Medulla oblongata (tissue), 1 donor: Measurements from ENCODE around the gene CD164L2.

Experiments used
- DNase-seq: peaks from one replicate; pipeline ENCODE4 v3.0.0-alpha.2; 2015; ENCODE audit errors: extremely low spot score

CD164L2 gene

DNA sequence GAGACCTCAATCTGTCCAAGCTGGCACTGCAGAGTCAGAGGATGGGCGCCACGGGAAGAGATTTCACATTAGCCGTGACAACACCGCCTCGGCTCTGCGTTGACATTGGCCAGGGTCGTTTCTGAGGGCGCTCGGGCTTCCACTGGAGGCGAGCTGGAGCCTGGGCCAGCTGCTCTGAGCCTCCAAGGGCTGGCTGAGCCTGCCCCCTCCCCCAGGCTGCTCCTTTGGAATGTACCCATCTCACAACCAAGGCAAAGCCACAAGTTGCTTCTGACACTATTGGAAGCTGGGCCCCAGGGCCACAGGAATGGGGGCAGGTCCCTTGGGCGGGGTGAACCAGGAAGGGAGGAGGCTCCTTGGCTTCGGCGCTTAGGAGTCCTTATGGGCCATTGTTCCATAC lies 21.9 kb upstream of the CD164L2 start:
- peak; percentile 47 for DNase-seq

DNA sequence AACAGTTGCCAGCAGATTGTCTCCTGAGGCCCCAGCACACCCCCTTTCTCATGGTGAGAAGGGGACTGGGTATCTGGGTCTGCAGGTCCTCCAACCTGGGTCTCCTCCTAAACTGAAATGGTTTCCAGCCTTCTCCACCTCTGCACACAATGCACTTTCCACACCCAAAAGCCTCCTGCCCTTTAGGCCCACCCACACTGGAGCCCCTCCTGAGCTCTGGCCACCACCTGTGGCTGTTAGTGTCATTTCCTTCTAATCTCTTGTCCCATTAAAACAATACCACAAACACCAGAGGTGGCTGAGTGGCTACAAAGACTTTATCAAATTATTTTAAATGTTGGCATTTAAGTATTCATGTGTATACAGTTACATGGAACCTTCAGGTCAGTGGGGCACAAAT lies 20.8 kb upstream of the CD164L2 start:
- peak; percentile 11 for DNase-seq

DNA sequence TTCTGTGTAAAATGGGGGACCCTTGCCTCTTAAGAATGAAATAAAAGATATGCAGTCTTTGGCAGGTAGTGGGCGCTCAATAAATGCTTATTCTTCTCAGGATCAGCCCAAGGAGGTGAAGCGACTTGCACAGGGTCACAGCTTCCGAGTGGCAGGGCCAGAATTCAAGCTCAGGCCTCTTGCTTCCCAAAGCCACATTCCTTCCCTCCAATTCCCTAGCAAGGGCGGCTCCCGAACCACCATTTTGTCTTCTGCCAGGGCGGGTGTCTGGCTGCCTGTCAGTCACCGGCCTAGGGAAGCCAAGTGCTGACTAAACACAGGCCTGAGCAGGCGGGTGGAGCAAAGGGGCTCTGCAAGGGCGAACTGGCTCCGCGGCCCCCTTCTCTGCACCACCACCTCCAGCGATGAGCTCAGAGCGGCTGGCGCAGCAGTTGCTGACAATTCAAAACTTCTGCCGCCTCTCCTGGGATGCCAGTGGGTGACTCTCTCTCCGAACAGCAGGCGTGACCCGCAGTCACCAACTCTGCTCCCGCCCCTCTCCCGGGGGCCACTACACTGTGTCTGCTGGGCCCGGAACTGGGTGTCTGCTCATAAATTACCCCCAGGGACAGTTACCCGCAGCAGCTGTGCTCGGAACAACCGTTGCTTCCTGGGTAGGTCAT lies 20.1 kb upstream of the CD164L2 start:
- peak; percentile 56 for DNase-seq

DNA sequence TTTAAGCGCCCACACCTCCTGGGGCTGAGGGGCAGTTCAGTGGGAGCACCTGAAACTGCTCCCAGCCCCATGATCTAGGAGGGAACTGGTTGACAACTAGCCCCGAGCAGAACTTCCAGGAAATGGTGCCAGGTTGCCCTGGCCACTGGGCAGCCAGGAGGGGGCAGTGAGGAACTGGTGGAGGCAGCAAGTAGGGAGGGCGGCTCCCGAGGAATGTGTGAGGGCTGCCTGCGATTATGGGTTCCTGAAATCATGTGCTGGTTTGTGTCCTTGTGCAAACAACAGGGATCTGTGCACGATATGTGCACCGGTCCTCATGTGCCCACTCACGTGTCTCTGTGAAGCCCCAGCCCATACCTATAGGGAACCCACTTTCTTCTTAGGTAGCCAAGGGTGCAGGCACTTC lies 19.2 kb upstream of the CD164L2 start:
- peak; percentile 90 for DNase-seq

DNA sequence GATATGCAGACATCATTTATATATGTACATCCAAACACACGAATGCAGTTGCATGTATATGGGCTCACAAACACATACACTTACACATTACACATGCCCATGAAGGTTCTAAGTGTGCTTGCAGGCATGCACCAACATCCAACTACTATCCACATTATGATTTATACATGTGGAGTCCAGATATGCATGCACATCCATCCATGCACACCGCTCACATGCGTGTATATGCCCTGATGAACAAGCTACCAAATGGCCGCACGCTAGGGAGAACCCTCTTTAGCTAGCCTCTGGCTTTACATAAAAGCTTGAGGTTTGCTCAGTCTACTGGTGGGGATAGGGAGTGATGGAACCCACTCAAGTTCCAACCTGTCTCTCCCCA lies 17.8 kb upstream of the CD164L2 start:
- no peak for DNase-seq

DNA sequence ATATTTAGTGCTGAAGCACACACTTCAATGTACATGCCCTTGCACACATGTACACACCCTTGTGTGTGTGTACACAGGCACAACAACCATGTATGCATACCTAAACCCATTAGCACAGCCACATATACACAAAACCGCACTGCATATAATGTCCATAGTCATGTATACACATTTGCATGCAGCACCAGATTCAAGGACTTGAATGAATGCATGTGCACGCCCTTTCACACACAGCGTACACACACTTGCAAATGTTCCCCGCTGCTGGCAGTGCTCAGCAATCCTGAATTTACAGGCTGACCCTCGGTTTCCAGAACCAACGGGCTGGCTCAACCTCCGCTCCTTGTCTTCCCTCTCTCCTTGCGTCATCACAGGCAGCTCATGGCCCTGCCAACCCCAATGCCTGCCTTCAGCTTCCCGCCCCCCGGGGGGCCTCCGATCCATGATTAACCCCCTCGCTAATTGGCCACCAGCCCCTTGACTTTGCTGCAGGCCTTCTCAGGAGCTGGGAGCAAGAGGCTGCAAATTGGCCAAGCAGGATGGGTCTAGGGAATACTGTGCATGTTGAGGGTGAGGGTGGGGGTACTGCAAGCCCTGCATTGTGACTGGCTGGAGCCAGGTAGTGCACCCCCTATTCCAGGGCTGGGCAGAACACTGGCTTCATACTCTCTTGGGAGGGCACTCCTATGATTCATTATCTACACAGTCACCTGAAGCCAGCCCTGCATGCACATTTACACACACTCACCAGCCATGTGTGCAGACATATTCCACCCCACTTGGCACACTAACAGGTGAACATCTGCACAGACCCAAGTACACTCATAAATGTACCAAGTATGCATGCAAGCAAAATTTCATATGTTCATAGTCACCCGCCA lies 17.2 kb upstream of the CD164L2 start:
- no peak for DNase-seq

DNA sequence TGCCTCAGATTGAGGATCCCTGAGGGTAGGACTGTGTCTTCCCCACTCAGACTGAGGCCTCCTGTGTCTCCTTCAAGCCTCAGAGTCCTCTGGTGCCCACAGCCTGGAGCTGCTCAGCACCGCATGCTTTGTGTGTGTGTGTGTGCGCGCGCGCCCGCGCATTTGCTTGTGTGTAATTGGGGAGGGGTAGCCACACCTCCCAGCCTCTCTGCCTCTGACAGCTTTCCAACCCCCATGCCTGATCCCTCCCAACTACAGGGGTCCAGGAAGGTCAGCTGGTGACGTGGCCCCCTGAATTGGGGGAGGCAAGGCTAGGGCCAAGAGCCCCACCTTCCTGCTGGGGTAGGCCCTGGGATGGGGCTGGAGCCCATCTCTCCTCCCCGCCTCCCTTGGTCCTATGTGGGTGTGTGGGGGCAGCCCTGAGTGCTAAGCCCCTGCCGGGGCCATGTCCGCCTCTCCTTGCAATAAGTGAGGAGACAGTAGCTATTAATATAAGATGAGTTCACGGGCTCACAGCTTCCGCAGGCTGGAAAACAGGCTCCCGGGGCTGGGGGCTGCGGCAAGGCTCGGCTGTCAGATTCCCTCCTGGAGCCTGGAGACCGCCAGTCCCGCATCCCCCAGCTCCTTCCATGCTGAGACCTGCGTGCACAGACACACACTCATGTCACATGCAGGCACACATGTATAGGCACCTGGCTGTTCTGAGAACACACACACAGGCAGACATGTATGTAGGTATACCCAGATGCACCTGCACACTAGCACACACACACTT lies 16.3 kb upstream of the CD164L2 start:
- no peak for DNase-seq

DNA sequence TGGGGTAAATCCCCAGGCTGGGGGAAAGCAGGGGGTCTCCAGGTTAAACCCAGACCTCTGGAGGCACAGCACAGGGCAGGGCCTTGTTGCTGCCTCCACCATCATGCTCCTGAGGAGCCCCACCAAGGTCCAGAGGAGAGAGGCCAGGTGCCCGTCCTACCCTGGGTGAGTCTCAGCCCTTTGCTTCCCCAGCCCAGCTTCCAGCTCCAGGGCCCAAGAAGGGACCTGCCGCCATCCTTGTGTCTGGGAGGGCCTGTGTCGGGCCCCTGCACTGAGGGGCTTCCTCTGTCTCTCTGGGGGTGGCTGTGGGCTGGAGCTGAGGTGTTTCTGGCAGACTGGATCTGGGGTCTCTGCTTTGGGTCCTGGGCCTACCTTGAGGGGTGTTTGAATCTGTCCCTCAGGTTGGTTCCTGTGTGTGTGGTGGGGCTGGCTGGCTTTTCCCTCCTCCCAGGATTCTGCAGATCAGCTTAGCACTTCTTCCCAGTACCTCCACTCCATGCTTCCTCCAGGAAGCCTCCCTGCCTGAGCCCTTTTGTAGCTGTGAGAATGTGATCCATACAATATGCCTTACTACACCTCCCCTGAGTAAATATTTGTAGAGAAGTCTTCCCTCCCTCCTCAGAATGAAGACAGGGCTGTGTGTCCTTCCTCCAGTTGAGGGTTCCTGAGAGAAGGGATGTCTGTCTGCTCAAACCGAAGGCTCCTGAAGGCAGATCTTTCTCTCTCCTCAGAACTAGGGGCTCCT lies 15.4 kb upstream of the CD164L2 start:
- no peak for DNase-seq

DNA sequence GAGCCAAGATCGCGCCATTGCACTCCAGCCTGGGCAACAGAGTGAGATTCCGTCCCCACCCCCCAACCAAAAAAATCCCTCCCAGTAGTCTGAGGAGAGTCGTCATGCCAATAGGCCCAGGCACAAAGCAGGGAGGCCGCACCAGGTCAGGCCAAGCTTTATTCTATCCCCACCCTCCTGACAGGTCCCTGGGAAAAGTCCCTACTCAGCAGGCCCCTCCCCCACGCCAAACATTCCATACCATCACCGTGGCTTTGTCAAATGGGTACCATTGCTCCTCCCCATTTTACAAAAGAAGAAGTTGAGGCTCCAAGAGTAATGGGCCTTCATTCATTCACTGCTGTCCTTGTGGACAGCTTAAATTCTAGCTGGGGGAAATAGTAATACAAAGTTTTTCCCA lies 14.6 kb upstream of the CD164L2 start:
- no peak for DNase-seq

DNA sequence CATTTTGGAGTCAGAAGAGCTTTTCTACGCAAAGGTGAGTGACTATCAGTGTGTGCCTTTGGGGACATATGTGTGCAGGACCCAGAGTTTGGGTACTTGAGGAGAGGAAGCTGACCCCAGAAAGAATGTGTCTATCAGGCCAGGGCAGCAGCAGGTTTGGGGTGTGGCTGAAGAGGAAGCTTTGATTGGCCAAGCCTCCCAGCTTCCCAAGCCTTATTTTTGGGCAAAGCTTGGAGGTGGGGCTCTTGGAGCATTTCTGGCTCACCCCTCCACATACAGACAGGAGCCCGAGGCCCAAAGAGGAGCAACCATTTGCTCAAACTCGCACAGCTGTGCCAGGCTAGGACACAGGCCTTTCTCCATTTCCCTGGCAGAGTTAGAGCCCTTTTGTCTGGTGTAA lies 14.0 kb upstream of the CD164L2 start:
- DNase-seq = no peak

DNA sequence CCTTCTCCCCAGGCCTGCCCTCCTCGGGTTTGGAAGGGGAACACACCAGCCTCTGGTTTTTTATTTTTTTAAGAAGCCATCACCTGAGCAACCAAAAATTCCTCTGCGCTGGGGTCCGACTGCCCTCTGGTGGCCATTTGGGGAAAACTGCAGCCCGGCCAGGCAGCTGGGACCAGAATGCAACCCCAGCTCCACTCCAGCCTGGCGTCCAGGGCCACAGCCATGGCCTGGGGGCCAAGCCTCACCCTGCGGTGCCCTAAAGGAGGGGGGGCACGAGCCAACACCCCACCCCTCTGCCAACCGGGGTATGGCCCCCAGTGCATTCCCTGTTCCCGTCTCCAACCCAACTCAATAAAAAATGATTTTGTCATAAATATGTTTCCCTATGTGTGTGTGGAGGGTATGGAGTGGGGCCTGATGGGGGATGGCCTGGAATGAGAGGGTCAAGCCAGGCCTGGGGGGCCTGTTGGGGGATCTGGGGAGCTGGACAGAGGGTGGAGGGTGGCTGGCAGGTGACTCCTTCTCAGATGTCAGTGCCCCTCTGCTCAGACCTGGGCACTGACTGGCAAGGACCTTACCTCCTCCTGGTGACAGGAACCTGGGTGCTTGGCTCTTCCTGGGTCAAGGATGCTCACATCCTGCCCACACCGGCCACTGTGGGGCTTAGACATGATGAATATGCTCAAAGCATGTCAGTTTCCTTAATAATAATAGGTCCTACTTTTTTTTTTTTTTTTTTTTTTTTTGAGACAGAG lies 12.5 kb upstream of the CD164L2 start:
- DNase-seq = peak; percentile 77

DNA sequence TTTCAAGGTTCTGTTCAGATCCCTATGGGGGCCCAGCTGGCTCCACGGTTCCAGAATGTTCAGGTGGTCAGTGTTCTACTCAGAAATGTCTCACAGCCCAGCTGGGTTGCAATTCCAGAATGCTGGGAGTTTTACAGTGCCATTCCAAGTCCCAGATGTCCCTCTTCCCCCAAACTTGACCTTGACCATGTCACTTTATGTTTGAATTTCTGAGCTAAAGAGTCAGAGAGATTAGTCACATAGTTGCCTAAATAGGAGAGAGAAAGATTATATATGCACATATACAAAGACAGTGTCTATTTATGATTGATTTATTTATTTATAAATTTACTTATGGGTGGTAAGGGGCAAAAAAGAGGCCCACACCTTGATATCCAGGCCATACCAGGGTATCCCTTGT lies 11.8 kb upstream of the CD164L2 start:
- no peak for DNase-seq

DNA sequence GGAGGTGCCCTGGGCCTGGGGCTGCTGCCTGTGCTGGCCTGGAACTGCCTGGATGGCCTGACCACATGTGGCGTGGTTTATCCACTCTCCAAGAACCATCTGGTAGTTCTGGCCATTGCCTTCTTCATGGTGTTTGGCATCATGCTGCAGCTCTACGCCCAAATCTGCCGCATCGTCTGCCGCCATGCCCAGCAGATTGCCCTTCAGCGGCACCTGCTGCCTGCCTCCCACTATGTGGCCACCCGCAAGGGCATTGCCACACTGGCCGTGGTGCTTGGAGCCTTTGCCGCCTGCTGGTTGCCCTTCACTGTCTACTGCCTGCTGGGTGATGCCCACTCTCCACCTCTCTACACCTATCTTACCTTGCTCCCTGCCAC lies 11.1 kb upstream of the CD164L2 start:
- no peak for DNase-seq

DNA sequence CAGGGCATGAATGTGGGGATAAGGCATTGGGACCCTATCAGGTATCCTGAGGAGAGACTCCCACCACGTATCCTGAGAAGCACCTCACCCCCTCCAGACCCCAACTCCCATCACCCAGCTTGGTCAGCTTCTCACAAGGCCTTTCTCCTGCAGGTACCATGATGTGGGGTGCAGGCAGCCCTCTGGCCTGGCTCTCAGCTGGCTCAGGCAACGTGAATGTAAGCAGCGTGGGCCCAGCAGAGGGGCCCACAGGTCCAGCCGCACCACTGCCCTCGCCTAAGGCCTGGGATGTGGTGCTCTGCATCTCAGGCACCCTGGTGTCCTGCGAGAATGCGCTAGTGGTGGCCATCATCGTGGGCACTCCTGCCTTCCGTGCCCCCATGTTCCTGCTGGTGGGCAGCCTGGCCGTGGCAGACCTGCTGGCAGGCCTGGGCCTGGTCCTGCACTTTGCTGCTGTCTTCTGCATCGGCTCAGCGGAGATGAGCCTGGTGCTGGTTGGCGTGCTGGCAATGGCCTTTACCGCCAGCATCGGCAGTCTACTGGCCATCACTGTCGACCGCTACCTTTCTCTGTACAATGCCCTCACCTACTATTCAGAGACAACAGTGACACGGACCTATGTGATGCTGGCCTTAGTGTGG lies 10.6 kb upstream of the CD164L2 start:
- no peak for DNase-seq

DNA sequence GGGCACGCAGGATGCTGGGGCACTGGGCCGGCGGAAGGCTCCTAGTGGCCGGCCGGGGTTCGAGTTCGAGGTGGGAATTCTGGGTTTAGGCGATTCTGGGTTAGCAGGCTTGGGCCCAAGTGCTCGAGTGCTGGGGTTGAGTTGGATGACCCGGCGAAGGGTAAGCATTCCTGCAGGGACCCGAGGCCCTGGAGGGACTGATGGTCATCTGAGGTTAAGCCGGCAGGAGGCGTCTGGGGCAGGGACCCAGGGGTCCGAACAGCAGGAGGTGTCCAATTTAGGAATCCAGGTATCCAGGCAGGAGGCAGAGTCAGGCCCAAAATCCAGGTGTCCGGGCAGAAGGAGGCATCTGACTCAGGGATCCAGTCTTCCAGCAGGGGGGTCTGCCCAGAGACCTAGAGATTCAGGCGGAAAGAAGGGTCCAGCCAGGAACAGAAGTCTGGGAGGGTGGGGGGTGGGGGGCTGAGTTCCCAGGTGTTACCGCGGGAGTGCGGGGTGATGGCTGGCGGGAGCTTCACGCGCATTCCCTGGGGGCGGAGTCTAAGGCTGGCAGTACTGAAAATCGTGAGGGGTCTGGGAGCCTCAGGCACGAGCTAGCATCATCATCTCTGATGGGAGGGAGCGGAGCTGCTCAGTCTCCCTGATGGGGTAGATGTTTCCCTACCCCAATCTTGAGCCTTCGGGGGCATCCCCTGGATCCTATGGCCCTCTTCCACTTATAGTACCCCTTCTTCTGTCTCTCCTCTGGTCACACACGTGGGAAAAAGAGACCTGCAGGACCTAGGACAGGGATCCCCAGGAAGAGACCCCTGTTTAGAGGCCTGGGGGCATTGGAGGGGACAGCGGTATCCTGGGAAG lies 9.9 kb upstream of the CD164L2 start:
- DNase-seq = no peak

DNA sequence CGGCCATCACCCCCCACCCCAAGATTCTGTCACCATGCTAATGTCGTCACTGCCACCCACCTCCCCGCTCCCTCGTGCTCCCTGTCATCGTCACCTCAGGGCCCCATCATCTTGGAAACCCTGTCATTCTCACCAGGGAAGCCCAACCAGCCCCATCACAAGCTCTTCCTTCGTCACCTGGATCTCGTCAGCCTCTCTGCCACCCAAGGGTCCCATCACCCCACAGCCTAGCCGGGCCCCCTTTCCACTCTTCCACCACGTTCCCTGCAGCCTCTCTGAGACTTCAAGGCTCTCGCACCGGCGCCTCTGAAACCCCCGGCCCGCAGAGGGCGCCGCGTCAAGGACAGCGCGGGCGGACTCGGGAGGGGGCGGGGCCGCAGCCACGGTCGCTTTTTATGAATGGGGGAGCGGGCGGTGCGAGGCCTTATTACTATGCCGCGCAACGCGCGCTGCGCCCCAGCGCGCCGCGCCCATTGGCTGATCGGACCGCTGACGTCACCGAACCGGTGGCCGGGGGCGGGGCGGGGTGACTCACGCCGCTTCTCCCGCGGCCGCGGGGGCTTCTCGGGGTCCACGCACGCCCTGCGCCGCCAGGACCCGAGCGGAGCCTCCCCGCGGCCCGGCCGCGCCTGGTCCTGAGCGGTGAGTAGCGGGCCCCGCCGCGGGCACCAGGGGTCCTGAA lies 9.1 kb upstream of the CD164L2 start, which contains the start of gene GPR3:
TSS of gene GPR3 (plus strand) at position 527 of the 682 bp plus-strand sequence. CDS start 1,177 bp downstream, outside the sequence.
- peak; percentile 84 for DNase-seq

DNA sequence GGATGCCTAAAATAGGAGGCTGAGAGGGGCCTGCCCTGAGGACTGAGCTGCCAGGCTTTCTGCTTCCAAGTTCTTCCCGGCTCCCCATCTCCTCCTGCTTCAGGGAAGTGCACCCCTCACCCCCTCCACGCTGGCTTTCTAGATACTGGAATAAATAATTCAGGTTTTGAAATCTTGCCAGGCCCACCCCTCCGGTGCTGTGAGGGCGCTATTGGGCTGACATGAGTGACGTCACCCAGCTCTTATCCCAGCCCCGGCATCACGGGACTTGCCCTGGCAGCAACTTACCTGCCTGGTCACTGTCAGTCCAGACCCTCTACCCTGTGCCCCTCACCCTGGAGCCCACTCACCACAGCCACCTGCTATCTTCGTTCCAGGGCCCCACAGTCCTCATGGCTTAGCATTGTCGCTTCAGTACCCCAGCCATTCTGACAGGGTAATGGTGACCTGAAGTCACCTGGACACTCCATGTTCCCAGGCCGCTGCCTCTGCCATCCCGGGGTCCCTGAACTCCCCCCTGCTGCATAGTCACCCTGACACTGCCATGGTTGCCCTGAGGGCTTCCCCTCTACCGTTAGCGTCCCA lies 8.5 kb upstream of the CD164L2 start:
- DNase-seq = peak; percentile 51

DNA sequence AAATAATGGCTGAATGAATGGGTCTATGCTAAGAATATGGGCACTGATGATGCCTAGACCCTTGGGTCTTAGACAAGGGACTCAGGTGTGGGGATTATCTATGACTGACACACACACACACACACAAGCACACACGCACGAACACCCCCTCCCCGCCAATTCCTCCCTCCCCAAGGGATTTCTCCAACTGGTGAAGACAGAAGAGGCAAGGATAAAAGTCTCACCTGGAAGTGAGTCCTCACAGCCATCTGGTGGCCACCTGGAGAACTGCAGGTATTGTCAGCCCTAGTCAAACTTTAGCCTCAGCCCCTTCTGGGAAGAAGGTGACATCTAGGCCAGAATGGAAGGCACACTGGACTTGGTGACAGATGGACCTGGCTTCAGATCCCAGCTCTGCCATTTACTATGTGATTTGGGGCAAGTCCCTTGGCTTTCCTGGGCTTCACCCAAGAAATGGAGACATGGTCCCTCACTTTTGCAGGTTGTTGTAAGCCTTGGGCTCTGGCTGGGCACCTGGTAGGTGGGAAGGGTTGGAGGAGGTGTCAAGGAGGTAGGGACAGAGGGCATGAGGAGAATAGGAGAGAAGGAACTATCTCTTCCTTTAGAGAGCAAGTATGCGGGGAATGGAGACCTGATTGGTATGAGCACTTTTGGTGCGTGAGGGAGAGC lies 5.3 kb upstream of the CD164L2 start:
- no peak for DNase-seq
